Body of pancreas (tissue), 4 donors: Measurements from ENCODE around the gene NOP10. TPM values are rescaled to one million over a fixed set of nuclear protein-coding genes. Genes with fewer than 3 reads are reported as not detected.

Source experiments
- ATAC-seq: fragments of 150-250 bp; one replicate; pipeline ENCODE4 v1.9.1; 2016
- DNase-seq, 4 donors: peaks; one replicate each; pipeline ENCODE4 v3.0.0-alpha.2; 2019
- H3K27ac ChIP-seq, 4 donors: fragments of 200-600 bp; sonication (generic); 1 replicate in 3 of 4; 2 replicates in 1 of 4; pipeline versions ENCODE4 v1.5.1 to v1.6.1; 2016 to 2019; ENCODE audit warnings: mild to moderate bottlenecking in 1 of 4, mixed read lengths in 1 of 4, moderate library complexity in 1 of 4
- H3K27me3 ChIP-seq, 2 donors: fragments of 200-600 bp; sonication (generic); one replicate each; pipeline ENCODE4 v1.6.0; 2016; ENCODE audit warnings: mild to moderate bottlenecking in 1 of 2
- H3K36me3 ChIP-seq, 2 donors: fragments of 200-600 bp; sonication (generic); replicated peaks in 1 of 2; 2 replicates each; pipeline ENCODE4 v1.5.1; 2016; ENCODE audit warnings: low read depth in 2 of 2; ENCODE audit not compliant: insufficient read depth in 1 of 2
- H3K4me1 ChIP-seq: fragments of 200-600 bp; sonication (generic); one replicate; pipeline ENCODE4 v1.6.0; 2016
- H3K4me3 ChIP-seq, 2 donors: fragments of 200-600 bp; sonication (generic); 1 replicate in 1 of 2; 2 replicates in 1 of 2; pipeline ENCODE4 v1.5.1; 2016 to 2019
- H3K9me3 ChIP-seq, 3 donors: fragments of 200-600 bp; sonication (generic); 1 replicate in 2 of 3; 2 replicates in 1 of 3; pipeline ENCODE4 v1.5.1; 2016
- POLR2A ChIP-seq, 3 donors: fragments of 450-650 bp; IDR thresholded peaks; one replicate each; pipeline ENCODE4 v1.6.1; 2016; ENCODE audit warnings: antibody characterized with exemption in 3 of 3, mild to moderate bottlenecking in 2 of 3
- WGBS, 2 donors: methylation state at CpG; one replicate each; pipeline ENCODE4 v1.1.5; 2017; 5-methylcytosine and 5-hydroxymethylcytosine counted together
- intact Hi-C: fragments of 100-400 bp; cut with DNase I; formaldehyde crosslinking; loops from one replicate; pipeline ENCODE4 v1.15.1; 2023
- total RNA-seq, 2 donors: library from RNA; depleted of rRNA; stranded (reverse); fragments of >200 nt; gene quantifications; one replicate each; pipeline ENCODE4 v1.1.0, GENCODE V29; 2016
- TF ChIP-seq, protein P1 (sequence below), 7 experiments: fragments of 450-650 bp in 4 of 7; fragments of 200-600 bp in 3 of 7; sonication (generic) in 3 of 7; IDR thresholded peaks; one replicate each; pipeline ENCODE4 v1.5.1; 2016 to 2019; ENCODE audit warnings: antibody characterized with exemption in 7 of 7

NOP10 gene
- total RNA-seq, 2 donors from 2014 or later, result 25.7 to 32.4 TPM

DNA sequence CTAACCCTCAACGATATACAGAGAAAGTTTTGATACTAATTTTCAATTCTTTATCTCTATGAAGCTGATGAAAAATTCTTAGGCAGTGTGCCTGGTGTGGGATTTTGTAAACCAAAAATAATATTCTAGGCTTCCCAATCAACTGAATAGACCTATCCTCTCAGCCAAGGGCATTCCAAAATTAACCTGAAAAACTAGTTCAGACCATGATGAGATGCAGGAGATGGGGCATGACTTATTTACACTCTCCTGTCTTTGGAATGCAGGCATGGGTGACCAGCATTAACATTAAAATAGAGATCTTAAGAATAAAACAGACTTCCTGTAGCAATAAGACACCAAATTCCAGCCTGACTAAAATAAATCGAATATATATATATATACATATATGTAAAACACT, 31.9 kb upstream of the NOP10 start:
- H3K36me3 ChIP-seq, result no peaks in the 10 kb centered on the region
- no peaks in the 10 kb centered on the region for H3K9me3 ChIP-seq
- H3K4me1 ChIP-seq, result no peaks in the 10 kb centered on the region
- H3K4me3 ChIP-seq, result no peak overlapping the region
- intact Hi-C loops, result no loop called here
- TF ChIP-seq, protein P1, sequence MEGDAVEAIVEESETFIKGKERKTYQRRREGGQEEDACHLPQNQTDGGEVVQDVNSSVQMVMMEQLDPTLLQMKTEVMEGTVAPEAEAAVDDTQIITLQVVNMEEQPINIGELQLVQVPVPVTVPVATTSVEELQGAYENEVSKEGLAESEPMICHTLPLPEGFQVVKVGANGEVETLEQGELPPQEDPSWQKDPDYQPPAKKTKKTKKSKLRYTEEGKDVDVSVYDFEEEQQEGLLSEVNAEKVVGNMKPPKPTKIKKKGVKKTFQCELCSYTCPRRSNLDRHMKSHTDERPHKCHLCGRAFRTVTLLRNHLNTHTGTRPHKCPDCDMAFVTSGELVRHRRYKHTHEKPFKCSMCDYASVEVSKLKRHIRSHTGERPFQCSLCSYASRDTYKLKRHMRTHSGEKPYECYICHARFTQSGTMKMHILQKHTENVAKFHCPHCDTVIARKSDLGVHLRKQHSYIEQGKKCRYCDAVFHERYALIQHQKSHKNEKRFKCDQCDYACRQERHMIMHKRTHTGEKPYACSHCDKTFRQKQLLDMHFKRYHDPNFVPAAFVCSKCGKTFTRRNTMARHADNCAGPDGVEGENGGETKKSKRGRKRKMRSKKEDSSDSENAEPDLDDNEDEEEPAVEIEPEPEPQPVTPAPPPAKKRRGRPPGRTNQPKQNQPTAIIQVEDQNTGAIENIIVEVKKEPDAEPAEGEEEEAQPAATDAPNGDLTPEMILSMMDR (IDR thresholded peaks at IDR 0.05), result no peak
- no peak for TF ChIP-seq POLR2A (IDR thresholded peaks at IDR 0.05)
- H3K27me3 ChIP-seq, result no peaks in the 10 kb centered on the region
- ATAC-seq, result no peak
- 62 to 71% methylated on average over 2 of the region's 2 CpGs for WGBS, 2 donors
- DNase-seq, result no peak
- no peak overlapping the region for H3K27ac ChIP-seq

DNA sequence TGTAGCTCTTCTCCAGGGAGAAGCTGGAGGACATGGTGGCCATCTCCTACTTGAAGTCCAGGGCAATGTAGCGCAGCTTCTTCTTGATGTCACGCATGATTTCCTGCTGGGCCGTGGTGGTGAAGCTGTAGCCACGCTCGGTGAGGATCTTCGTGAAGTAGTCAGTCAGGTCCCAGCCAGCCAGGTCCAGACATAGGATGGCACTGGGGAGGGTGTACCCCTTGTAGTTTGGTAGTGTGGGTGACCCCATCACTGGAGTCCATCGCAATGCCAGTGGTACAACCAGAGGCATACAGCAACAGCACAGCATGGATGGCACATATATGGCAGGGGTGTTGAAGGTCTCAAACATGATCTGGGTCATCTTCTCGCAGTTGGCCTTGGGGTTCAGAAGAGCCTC, 31.0 kb upstream of the NOP10 start:
- H3K4me3 ChIP-seq, result no peak overlapping the region
- H3K27me3 ChIP-seq, result no peaks in the 10 kb centered on the region
- H3K36me3 ChIP-seq, result no peaks in the 10 kb centered on the region
- no peaks in the 10 kb centered on the region for H3K9me3 ChIP-seq
- no peak overlapping the region for H3K27ac ChIP-seq
- H3K4me1 ChIP-seq, result no peaks in the 10 kb centered on the region
- DNase-seq (no peak), ATAC-seq (no peak)
- TF ChIP-seq, protein P1 (IDR thresholded peaks at IDR 0.05), result no peak
- no peak for TF ChIP-seq POLR2A (IDR thresholded peaks at IDR 0.05)
- intact Hi-C loops, result no loop called here
- WGBS, 2 donors, result 82 to 100% methylated on average over 2 to 8 of the region's 8 CpGs

DNA sequence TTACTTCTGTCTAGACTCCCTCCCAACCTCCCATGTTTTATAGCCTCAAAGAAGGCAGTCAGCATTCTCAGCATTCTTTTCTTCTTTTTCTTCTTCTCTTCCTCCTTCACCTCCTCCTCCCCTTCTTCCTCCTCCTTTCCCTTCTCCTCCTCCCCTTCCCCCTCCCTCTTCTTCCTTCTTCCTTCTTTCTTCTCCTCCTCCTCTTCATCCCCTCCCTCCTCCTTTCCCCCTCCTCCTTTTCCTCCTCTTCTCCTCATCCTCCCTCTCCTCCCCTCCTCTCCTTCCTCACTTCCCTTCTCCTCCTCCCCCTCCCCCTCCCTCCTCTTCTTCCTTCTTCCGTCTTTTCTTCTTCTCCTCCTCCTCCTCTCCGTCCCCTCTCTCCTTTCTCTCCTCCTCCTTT, 27.7 kb upstream of the NOP10 start:
- 38 to 58% methylated on average over 2 of the region's 2 CpGs for WGBS, 2 donors
- no peak for ATAC-seq
- no peak for DNase-seq
- no peak overlapping the region for H3K4me3 ChIP-seq
- TF ChIP-seq, protein P1 (IDR thresholded peaks at IDR 0.05), result no peak
- TF ChIP-seq POLR2A (IDR thresholded peaks at IDR 0.05), result no peak
- H3K36me3 ChIP-seq, result no peaks in the 10 kb centered on the region
- peaks cover 17% of the 10 kb centered on the region for H3K4me1 ChIP-seq
- no peaks in the 10 kb centered on the region for H3K27me3 ChIP-seq
- H3K27ac ChIP-seq, result no peak overlapping the region
- intact Hi-C loops, result no loop called here
- no peaks in the 10 kb centered on the region for H3K9me3 ChIP-seq

DNA sequence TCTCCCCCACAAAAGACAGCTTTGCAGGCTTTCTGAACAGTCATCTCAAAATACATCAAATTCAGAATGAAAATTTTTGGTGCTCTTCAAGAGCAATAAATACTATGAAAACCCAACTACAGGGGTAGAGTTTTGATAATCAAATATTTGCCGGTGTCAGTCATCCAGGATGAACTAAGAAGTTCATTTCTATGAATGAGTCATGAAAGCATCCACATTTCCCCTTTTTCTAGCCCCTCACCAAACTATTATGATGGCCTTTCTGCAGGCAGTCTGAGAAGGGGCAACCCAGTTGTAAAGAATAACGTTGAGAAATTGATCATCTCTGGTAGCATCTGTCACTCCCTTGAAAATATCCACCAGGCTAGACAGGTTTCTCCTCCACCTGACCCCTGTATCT, 27.2 kb upstream of the NOP10 start:
- no peaks in the 10 kb centered on the region for H3K36me3 ChIP-seq

More for the DNA sequence above, 27.2 kb upstream of the NOP10 start:
- no peak for ATAC-seq
- DNase-seq, result no peak
- no peaks in the 10 kb centered on the region for H3K9me3 ChIP-seq
- H3K4me3 ChIP-seq, result no peak overlapping the region
- H3K27ac ChIP-seq, result no peak overlapping the region
- H3K4me1 ChIP-seq, result peaks cover 20% of the 10 kb centered on the region
- TF ChIP-seq POLR2A (IDR thresholded peaks at IDR 0.05), result no peak
- TF ChIP-seq, protein P1 (IDR thresholded peaks at IDR 0.05), result no peak
- intact Hi-C loops, result no loop called here
- whole genome bisulfite sequencing, 2 donors, result 51 to 60% methylated on average over 2 of the region's 2 CpGs
- H3K27me3 ChIP-seq, result no peaks in the 10 kb centered on the region
